Gastroesophageal sphincter (tissue), 3 donors: ENCODE results near the gene SLIT3.

Experiments
- EP300 ChIP-seq: sonication (generic); formaldehyde crosslinking; IDR thresholded peaks from one replicate; pipeline ENCODE4 v1.6.1; 2017; ENCODE audit warnings: antibody characterized with exemption, mild to moderate bottlenecking
- POLR2A ChIP-seq, 2 donors: fragments of 450-650 bp; IDR thresholded peaks; one replicate each; pipeline ENCODE4 v1.6.1; 2017; ENCODE audit warnings: antibody characterized with exemption in 2 of 2, mild to moderate bottlenecking in 2 of 2, moderate library complexity in 1 of 2
- TF ChIP-seq, protein P1 (sequence below), 4 experiments: fragments of 200-600 bp in 2 of 4; fragments of 450-650 bp in 2 of 4; sonication (generic) in 1 of 4; IDR thresholded peaks; one replicate each; pipeline ENCODE4 v1.5.1; 2017 to 2019; ENCODE audit warnings: antibody characterized with exemption in 4 of 4, mild to moderate bottlenecking in 2 of 4, moderate library complexity in 2 of 4

- TF ChIP-seq, protein P1, sequence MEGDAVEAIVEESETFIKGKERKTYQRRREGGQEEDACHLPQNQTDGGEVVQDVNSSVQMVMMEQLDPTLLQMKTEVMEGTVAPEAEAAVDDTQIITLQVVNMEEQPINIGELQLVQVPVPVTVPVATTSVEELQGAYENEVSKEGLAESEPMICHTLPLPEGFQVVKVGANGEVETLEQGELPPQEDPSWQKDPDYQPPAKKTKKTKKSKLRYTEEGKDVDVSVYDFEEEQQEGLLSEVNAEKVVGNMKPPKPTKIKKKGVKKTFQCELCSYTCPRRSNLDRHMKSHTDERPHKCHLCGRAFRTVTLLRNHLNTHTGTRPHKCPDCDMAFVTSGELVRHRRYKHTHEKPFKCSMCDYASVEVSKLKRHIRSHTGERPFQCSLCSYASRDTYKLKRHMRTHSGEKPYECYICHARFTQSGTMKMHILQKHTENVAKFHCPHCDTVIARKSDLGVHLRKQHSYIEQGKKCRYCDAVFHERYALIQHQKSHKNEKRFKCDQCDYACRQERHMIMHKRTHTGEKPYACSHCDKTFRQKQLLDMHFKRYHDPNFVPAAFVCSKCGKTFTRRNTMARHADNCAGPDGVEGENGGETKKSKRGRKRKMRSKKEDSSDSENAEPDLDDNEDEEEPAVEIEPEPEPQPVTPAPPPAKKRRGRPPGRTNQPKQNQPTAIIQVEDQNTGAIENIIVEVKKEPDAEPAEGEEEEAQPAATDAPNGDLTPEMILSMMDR (IDR thresholded peaks at IDR 0.05): no peak
- TF ChIP-seq POLR2A (IDR thresholded peaks at IDR 0.05) (no peak), EP300 (no peak)
These were observed 146.3 kb downstream of the SLIT3 start for GRCh38 chr5:169154679-169155078.
